Measurements from ENCODE around the gene TACC2.

DNA sequence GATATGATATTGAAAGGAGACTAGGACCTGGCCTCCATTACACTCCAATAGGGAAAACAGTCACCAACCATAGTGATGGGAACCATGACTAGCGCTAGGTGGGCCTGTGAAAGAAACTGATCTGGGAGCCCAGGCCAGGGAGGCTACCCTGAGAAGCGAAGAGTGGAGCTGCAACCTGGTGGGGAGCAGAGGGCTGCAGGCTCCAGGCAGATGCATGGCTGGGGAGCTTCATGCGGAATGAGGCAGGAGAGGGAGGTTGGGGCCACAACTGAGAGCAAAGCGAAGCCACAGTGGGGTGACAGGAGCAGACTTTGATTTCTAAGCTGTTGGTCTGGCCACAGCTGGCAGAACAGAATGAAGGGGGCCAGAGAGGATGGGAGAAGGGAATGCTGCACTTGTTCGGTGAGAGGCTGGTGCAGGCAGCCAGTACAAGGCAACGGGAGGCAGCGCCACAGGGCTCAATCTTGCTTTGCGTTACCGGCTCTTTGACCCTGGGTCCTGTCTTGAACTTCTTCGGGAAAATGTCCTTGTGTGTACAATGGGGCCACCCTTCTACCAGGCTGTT is 88.4 kb downstream of the TACC2 start:
- TF ChIP-seq, protein P1, sequence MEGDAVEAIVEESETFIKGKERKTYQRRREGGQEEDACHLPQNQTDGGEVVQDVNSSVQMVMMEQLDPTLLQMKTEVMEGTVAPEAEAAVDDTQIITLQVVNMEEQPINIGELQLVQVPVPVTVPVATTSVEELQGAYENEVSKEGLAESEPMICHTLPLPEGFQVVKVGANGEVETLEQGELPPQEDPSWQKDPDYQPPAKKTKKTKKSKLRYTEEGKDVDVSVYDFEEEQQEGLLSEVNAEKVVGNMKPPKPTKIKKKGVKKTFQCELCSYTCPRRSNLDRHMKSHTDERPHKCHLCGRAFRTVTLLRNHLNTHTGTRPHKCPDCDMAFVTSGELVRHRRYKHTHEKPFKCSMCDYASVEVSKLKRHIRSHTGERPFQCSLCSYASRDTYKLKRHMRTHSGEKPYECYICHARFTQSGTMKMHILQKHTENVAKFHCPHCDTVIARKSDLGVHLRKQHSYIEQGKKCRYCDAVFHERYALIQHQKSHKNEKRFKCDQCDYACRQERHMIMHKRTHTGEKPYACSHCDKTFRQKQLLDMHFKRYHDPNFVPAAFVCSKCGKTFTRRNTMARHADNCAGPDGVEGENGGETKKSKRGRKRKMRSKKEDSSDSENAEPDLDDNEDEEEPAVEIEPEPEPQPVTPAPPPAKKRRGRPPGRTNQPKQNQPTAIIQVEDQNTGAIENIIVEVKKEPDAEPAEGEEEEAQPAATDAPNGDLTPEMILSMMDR (IDR thresholded peaks at IDR 0.05) = no peak
- no peak for TF ChIP-seq POLR2A (IDR thresholded peaks at IDR 0.05)

Data from suprapubic skin (tissue), 3 donors.